Thyroid gland (tissue), 4 donors: ENCODE measurements around the gene NAALADL2.

Experiments
- POLR2A ChIP-seq, 2 donors: fragments of 450-650 bp; IDR thresholded peaks; one replicate each; pipeline ENCODE4 v1.6.1; 2017; ENCODE audit warnings: antibody characterized with exemption in 2 of 2, mild to moderate bottlenecking in 2 of 2, moderate library complexity in 1 of 2
- TF ChIP-seq, protein P1 (sequence below), 6 experiments: fragments of 200-600 bp in 3 of 6; fragments of 450-650 bp in 3 of 6; sonication (generic) in 3 of 6; IDR thresholded peaks; one replicate each; pipeline ENCODE4 v1.5.1; 2016 to 2019; ENCODE audit warnings: antibody characterized with exemption in 6 of 6, mild to moderate bottlenecking in 2 of 6, inconsistent platforms in 1 of 6, moderate library complexity in 1 of 6

DNA sequence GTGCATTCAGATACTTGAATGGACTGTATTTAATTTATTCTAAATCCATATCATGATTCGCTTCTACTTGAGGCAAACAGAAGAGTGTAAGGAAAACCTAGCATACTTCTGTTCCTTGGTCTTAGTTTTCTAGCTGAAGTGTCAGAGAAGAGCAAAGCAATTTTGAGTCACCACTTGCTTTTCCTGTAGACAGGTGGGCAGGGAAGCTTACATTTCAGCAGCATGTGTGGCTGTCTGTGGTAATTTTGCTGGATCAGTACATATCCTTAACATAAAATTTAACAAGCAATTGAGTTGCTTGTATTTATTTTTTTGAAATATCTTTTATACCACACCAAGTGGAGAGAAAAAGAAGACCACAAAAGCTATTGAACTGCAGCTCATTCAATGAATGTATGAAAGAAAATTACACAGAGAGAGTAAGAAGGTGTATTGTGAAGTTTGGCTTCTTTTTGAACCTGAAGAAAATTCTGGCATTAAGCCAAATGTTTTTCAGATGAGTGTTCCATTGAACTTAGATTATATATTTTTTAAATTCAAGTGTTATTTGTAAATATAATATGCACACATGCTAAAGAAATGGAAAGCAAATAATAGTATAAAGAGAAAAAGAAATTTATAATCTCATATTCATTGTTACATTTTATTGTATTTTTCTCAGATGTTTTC lies 747.6 kb downstream of the NAALADL2 start:
- TF ChIP-seq, protein P1, sequence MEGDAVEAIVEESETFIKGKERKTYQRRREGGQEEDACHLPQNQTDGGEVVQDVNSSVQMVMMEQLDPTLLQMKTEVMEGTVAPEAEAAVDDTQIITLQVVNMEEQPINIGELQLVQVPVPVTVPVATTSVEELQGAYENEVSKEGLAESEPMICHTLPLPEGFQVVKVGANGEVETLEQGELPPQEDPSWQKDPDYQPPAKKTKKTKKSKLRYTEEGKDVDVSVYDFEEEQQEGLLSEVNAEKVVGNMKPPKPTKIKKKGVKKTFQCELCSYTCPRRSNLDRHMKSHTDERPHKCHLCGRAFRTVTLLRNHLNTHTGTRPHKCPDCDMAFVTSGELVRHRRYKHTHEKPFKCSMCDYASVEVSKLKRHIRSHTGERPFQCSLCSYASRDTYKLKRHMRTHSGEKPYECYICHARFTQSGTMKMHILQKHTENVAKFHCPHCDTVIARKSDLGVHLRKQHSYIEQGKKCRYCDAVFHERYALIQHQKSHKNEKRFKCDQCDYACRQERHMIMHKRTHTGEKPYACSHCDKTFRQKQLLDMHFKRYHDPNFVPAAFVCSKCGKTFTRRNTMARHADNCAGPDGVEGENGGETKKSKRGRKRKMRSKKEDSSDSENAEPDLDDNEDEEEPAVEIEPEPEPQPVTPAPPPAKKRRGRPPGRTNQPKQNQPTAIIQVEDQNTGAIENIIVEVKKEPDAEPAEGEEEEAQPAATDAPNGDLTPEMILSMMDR (IDR thresholded peaks at IDR 0.05): no peak
- no peak for TF ChIP-seq POLR2A (IDR thresholded peaks at IDR 0.05)
